Measurements from ENCODE around the gene LRRC28. TPM values are rescaled to one million over a fixed set of nuclear protein-coding genes. Genes with fewer than 3 reads are reported as not detected.

Gene LRRC28
- polyA plus RNA-seq, 1 donor from 2014 or later: 20.4 TPM

GRCh38 chr15:99210334-99210733 lies 40.9 kb upstream of the LRRC28 start (continued):
- TF ChIP-seq, protein P1, sequence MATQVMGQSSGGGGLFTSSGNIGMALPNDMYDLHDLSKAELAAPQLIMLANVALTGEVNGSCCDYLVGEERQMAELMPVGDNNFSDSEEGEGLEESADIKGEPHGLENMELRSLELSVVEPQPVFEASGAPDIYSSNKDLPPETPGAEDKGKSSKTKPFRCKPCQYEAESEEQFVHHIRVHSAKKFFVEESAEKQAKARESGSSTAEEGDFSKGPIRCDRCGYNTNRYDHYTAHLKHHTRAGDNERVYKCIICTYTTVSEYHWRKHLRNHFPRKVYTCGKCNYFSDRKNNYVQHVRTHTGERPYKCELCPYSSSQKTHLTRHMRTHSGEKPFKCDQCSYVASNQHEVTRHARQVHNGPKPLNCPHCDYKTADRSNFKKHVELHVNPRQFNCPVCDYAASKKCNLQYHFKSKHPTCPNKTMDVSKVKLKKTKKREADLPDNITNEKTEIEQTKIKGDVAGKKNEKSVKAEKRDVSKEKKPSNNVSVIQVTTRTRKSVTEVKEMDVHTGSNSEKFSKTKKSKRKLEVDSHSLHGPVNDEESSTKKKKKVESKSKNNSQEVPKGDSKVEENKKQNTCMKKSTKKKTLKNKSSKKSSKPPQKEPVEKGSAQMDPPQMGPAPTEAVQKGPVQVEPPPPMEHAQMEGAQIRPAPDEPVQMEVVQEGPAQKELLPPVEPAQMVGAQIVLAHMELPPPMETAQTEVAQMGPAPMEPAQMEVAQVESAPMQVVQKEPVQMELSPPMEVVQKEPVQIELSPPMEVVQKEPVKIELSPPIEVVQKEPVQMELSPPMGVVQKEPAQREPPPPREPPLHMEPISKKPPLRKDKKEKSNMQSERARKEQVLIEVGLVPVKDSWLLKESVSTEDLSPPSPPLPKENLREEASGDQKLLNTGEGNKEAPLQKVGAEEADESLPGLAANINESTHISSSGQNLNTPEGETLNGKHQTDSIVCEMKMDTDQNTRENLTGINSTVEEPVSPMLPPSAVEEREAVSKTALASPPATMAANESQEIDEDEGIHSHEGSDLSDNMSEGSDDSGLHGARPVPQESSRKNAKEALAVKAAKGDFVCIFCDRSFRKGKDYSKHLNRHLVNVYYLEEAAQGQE (IDR thresholded peaks at IDR 0.05; ENCODE audit: borderline replicate concordance): no peak

DNA sequence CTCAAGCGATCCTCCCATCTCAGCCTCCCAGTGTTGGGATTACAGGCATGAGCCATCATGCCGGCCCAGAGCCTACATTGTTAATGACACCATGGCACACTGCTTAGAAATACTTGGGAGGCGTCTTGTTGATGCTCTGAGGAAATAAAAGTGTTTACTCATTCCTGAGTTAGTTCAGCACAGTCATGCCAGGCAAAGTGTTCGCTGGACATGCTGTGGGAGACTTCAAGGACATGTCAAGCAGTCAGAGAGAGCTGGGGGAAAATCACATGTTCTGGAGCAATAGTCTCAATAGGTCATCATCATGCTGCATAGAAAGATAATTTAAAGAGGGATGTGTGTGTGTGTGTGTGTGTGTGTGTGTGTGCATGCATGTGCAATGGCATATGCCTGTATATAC lies 39.4 kb upstream of the LRRC28 start:
- Histone ChIP-seq H4K20me1 (ENCODE audit: insufficient read depth) (no peaks in the 10 kb centered on the region), H3K36me3 (ENCODE audit: insufficient read depth, low read length) (no peaks in the 10 kb centered on the region), H3K4me2 (ENCODE audit: low read length) (no peak overlapping the region), H3K4me3 (ENCODE audit: low read length) (no peak overlapping the region), H3K9ac (ENCODE audit: low read length) (no peak overlapping the region), H3K9me2 (ENCODE audit: insufficient read depth, low read length) (no peaks in the 10 kb centered on the region), H3K9me3 (ENCODE audit: low read length) (no peaks in the 10 kb centered on the region), H3K79me2 (replicated peaks; ENCODE audit: insufficient read depth, low read length) (no peaks in the 10 kb centered on the region), H3K27ac (ENCODE audit: low read length) (no peak overlapping the region), H2AFZ (ENCODE audit: low read depth, low read length) (no peak overlapping the region), H3F3A (ENCODE audit: insufficient read depth, low read length, poor library complexity, severe bottlenecking) (no peaks in the 10 kb centered on the region), H3K27me3 (ENCODE audit: insufficient read depth, low read depth, low read length) (no peaks in the 10 kb centered on the region)
- TF ChIP-seq TAF1 (IDR thresholded peaks at IDR 0.05; ENCODE audit: low read depth): no peak
- TF ChIP-seq, protein P1 (IDR thresholded peaks at IDR 0.05; ENCODE audit: borderline replicate concordance): no peak
- no peak for TF ChIP-seq MXI1 (conservative IDR thresholded peaks at IDR 0.05; ENCODE audit: poor library complexity, severe bottlenecking)
- TF ChIP-seq RAD21 (conservative IDR thresholded peaks at IDR 0.05): no peak
- TF ChIP-seq, protein P2, sequence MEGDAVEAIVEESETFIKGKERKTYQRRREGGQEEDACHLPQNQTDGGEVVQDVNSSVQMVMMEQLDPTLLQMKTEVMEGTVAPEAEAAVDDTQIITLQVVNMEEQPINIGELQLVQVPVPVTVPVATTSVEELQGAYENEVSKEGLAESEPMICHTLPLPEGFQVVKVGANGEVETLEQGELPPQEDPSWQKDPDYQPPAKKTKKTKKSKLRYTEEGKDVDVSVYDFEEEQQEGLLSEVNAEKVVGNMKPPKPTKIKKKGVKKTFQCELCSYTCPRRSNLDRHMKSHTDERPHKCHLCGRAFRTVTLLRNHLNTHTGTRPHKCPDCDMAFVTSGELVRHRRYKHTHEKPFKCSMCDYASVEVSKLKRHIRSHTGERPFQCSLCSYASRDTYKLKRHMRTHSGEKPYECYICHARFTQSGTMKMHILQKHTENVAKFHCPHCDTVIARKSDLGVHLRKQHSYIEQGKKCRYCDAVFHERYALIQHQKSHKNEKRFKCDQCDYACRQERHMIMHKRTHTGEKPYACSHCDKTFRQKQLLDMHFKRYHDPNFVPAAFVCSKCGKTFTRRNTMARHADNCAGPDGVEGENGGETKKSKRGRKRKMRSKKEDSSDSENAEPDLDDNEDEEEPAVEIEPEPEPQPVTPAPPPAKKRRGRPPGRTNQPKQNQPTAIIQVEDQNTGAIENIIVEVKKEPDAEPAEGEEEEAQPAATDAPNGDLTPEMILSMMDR (IDR thresholded peaks at IDR 0.05; ENCODE audit: poor library complexity, severe bottlenecking): no peak

DNA sequence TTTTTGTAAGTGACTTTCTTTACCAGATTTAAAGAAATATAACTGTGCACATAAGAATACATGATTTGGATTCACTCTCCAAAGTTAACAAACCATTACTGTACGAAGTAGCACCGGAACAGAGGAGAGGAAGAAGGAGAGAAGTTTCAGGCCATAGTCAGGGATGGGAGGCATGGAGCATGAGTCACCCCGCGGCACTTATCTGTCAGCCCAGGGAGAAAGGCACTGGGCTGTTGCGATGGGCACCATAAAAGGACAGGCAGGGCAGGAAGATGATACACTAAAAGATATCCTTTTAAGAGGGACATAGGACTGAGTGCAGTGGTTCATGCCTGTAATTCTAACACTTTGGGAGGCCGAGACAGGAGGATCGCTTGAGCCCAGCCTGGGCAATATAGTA lies 38.9 kb upstream of the LRRC28 start:
- no peaks in the 10 kb centered on the region for H3F3A ChIP-seq (ENCODE audit: insufficient read depth, low read length, poor library complexity, severe bottlenecking)
- H3K79me2 ChIP-seq (replicated peaks; ENCODE audit: insufficient read depth, low read length): no peaks in the 10 kb centered on the region
- H3K4me2 ChIP-seq (ENCODE audit: low read length): no peak overlapping the region
- no peaks in the 10 kb centered on the region for H3K9me3 ChIP-seq (ENCODE audit: low read length)
- no peaks in the 10 kb centered on the region for H4K20me1 ChIP-seq (ENCODE audit: insufficient read depth)
- H3K9me2 ChIP-seq (ENCODE audit: insufficient read depth, low read length): no peaks in the 10 kb centered on the region
- H3K4me3 ChIP-seq (ENCODE audit: low read length): no peak overlapping the region
- H3K27me3 ChIP-seq (ENCODE audit: insufficient read depth, low read depth, low read length): no peaks in the 10 kb centered on the region
- TF ChIP-seq EZH2 (IDR thresholded peaks at IDR 0.05; ENCODE audit: borderline replicate concordance, insufficient read depth, low read length, poor library complexity, severe bottlenecking) (no peak), RAD21 (conservative IDR thresholded peaks at IDR 0.05) (no peak), TAF1 (IDR thresholded peaks at IDR 0.05; ENCODE audit: low read depth) (no peak), POLR2AphosphoS5 (IDR thresholded peaks at IDR 0.05) (no peak), EP300 (conservative IDR thresholded peaks at IDR 0.05; ENCODE audit: poor library complexity, severe bottlenecking) (no peak), SMC3 (conservative IDR thresholded peaks at IDR 0.05; ENCODE audit: poor library complexity) (no peak), MXI1 (conservative IDR thresholded peaks at IDR 0.05; ENCODE audit: poor library complexity, severe bottlenecking) (no peak)
- TF ChIP-seq, protein P2 (IDR thresholded peaks at IDR 0.05; ENCODE audit: poor library complexity, severe bottlenecking): no peak
- TF ChIP-seq, protein P1 (IDR thresholded peaks at IDR 0.05; ENCODE audit: borderline replicate concordance): no peak
- no peak overlapping the region for H2AFZ ChIP-seq (ENCODE audit: low read depth, low read length)
- H3K9ac ChIP-seq (ENCODE audit: low read length): no peak overlapping the region
- H3K27ac ChIP-seq (ENCODE audit: low read length): no peak overlapping the region
- no peaks in the 10 kb centered on the region for H3K36me3 ChIP-seq (ENCODE audit: insufficient read depth, low read length)

Measured in neural cell (in vitro differentiated cells).